CD14-positive monocyte (primary cell): ENCODE data around the gene ARL3. TPM values are rescaled to one million over a fixed set of nuclear protein-coding genes. Genes with fewer than 3 reads are reported as not detected.
A peak's percentile ranks its signal among the peaks of the same experiment; 100 is the strongest.
"Not testable (repeated sequence)": the region's sequence is repeated elsewhere in the genome, so short reads cannot be mapped to it uniquely, and the experiment has no call there.

Source experiments
- DNase-seq, 3 donors: peaks; one replicate each; pipeline ENCODE4 v3.0.0-alpha.2; 2011 to 2022
- H2AFZ ChIP-seq: 2 replicates; pipeline ENCODE4 v1.6.0; 2012; ENCODE audit warnings: mild to moderate bottlenecking, low read depth, low read length, inconsistent platforms; ENCODE audit not compliant: insufficient read depth, poor library complexity, severe bottlenecking
- H3K27ac ChIP-seq, 2 donors: 1 replicate in 1 of 2; 2 replicates in 1 of 2; pipeline ENCODE4 v1.5.1; 2012 to 2013; ENCODE audit warnings: low read length in 2 of 2, control low read depth in 1 of 2, inconsistent platforms in 1 of 2, low read depth in 1 of 2, mild to moderate bottlenecking in 1 of 2
- H3K27me3 ChIP-seq, 2 donors: one replicate each; pipeline versions ENCODE4 v1.6.0 to v1.6.1; 2011 to 2013; ENCODE audit warnings: low read length in 2 of 2; ENCODE audit not compliant: control insufficient read depth in 2 of 2, insufficient read depth in 2 of 2
- H3K36me3 ChIP-seq, 2 donors: replicated peaks in 1 of 2; 1 replicate in 1 of 2; 2 replicates in 1 of 2; pipeline versions ENCODE4 v1.5.1 to v1.6.1; 2012 to 2013; ENCODE audit warnings: low read length in 2 of 2, control low read depth in 1 of 2, inconsistent platforms in 1 of 2, mild to moderate bottlenecking in 1 of 2; ENCODE audit not compliant: insufficient read depth in 2 of 2, control insufficient read depth in 1 of 2
- H3K4me1 ChIP-seq, 2 donors: 1 replicate in 1 of 2; 2 replicates in 1 of 2; pipeline versions ENCODE4 v1.5.1 to v1.6.1; 2012 to 2013; ENCODE audit warnings: low read length in 2 of 2, control low read depth in 1 of 2, inconsistent platforms in 1 of 2, mild to moderate bottlenecking in 1 of 2, moderate library complexity in 1 of 2; ENCODE audit not compliant: insufficient read depth in 2 of 2, control insufficient read depth in 1 of 2
- H3K4me2 ChIP-seq: replicated peaks from 2 replicates; pipeline ENCODE3; 2012; ENCODE audit warnings: low read length, moderate library complexity, mild to moderate bottlenecking; ENCODE audit not compliant: poor library complexity, severe bottlenecking; ENCODE audit errors: extremely low read depth
- H3K4me3 ChIP-seq, 3 experiments: fragments of 200-600 bp in 1 of 3; sonication (generic) in 1 of 3; replicated peaks in 1 of 3; 1 replicate in 2 of 3; 2 replicates in 1 of 3; pipeline ENCODE4 v1.5.1; 2011 to 2013; ENCODE audit warnings: low read length in 3 of 3, mild to moderate bottlenecking in 3 of 3, control low read depth in 2 of 3, low read depth in 2 of 3, inconsistent platforms in 1 of 3, moderate library complexity in 1 of 3
- H3K79me2 ChIP-seq: 2 replicates; pipeline ENCODE4 v1.6.0; 2012; ENCODE audit warnings: mild to moderate bottlenecking, control low read depth, inconsistent platforms, low read length, moderate library complexity; ENCODE audit not compliant: insufficient read depth
- H3K9ac ChIP-seq: 2 replicates; pipeline ENCODE4 v1.6.0; 2017; ENCODE audit warnings: low read length, mild to moderate bottlenecking; ENCODE audit not compliant: insufficient read depth, poor library complexity, severe bottlenecking
- H3K9me3 ChIP-seq, 2 donors: replicated peaks in 1 of 2; 1 replicate in 1 of 2; 2 replicates in 1 of 2; pipeline versions ENCODE4 v1.5.1 to v1.6.1; 2012 to 2013; ENCODE audit warnings: low read length in 2 of 2, control low read depth in 1 of 2; ENCODE audit not compliant: control insufficient read depth in 1 of 2, insufficient read depth in 1 of 2
- H4K20me1 ChIP-seq: 2 replicates; pipeline ENCODE4 v1.6.0; 2012; ENCODE audit warnings: mild to moderate bottlenecking, low read length, control low read depth, moderate library complexity; ENCODE audit not compliant: insufficient read depth
- H3K27ac Mint-ChIP-seq, 7 donors: one replicate each; pipeline ENCODE4 v1.8.0; 2020; ENCODE audit warnings: mild to moderate bottlenecking in 7 of 7, mixed read lengths in 7 of 7, moderate library complexity in 6 of 7, inconsistent platforms in 2 of 7
- H3K27me3 Mint-ChIP-seq, 3 donors: one replicate each; pipeline ENCODE4 v1.8.0; 2021 to 2022; ENCODE audit warnings: low read depth in 3 of 3, mild to moderate bottlenecking in 3 of 3, mixed read lengths in 3 of 3, moderate library complexity in 3 of 3, inconsistent platforms in 1 of 3
- H3K36me3 Mint-ChIP-seq, 2 donors: one replicate each; pipeline ENCODE4 v1.8.0; 2020; ENCODE audit warnings: mixed read lengths in 2 of 2, inconsistent platforms in 1 of 2, mild to moderate bottlenecking in 1 of 2
- H3K4me1 Mint-ChIP-seq: one replicate; pipeline ENCODE4 v1.8.0; 2020; ENCODE audit warnings: mild to moderate bottlenecking, mixed read lengths
- H3K4me3 Mint-ChIP-seq, 2 donors: one replicate each; pipeline ENCODE4 v1.8.0; 2020; ENCODE audit warnings: mild to moderate bottlenecking in 2 of 2, mixed read lengths in 2 of 2, moderate library complexity in 1 of 2
- H3K9me3 Mint-ChIP-seq, 7 donors: one replicate each; pipeline ENCODE4 v1.8.0; 2020 to 2022; ENCODE audit warnings: mixed read lengths in 7 of 7, mild to moderate bottlenecking in 6 of 7, moderate library complexity in 6 of 7, inconsistent platforms in 2 of 7
- WGBS: methylation state at CpG from one replicate; pipeline ENCODE4 v1.1.5; 2013; ENCODE audit warnings: missing lambda C conversion rate; ENCODE audit not compliant: insufficient coverage; 5-methylcytosine and 5-hydroxymethylcytosine counted together
- intact Hi-C, 2 donors: fragments of 100-400 bp; cut with micrococcal nuclease; formaldehyde crosslinking; loops; one replicate each; pipeline versions ENCODE4 v1.15.0 to v1.15.1; 2023
- polyA plus RNA-seq, 3 donors: library from polyadenylated mRNA; depleted of rRNA in 1 of 3; unstranded in 2 of 3; stranded (reverse) in 1 of 3; fragments of 300-500 nt in 2 of 3; fragments of >200 nt in 1 of 3; fragmentation: Illumina TruSeq in 2 of 3; gene quantifications; 1 replicate in 2 of 3; 2 replicates in 1 of 3; pipeline ENCODE4 v1.2.3, GENCODE V29; 2012 to 2021
- TF ChIP-seq, protein P1 (sequence below): fragments of 200-600 bp; IDR thresholded peaks from one replicate; pipeline ENCODE4 v1.8.0; 2022; ENCODE audit warnings: antibody characterized with exemption, mild to moderate bottlenecking

The ARL3 gene
- polyA plus RNA-seq, 3 donors: 2.8 to 6.3 (median 6.0) TPM

DNA sequence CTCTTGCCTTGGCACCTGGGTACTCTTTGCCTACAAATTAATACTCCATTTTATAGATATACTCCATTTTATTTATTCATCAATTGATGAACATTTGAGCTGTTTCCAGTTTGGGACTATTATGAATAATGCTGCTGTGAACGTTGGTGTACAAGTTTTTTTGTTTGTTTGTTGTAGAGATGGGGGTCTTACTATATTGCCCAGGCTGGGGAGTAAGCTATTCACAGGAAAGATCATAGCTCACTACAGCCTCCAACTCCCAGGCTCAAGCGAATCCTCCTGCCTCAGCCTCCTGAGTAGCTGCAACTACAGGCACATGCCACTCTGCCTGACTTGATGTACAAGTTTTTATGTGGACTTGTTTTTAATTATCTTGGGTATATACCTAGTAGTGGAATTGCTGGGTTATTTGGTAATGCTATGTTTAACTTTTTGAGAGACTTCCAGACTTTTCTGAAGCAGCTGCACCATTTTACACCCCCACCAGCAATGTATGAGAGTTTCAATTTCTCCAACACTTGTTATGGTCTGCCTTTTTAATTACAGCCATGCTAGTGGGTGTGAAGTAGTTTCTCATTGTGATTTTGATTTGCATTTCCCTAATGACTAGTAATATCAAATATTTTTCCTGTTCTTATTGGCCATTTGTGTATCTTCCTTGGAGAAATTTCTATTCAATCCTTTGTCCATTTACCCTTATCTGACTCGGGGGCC lies 45.5 kb upstream of the ARL3 start:
- Mint-ChIP-seq H3K27ac (no peak overlapping the region), H3K4me1 (peaks cover 22% of the 10 kb centered on the region), H3K9me3 (peaks cover 0 to 4% (median 0%) of the 10 kb centered on the region in 7 donors), H3K27me3 (peaks cover 0 to 2% (median 0%) of the 10 kb centered on the region in 3 donors), H3K4me3 (no peak overlapping the region), H3K36me3 (peaks cover 44 to 59% of the 10 kb centered on the region in 2 donors)
- intact Hi-C loops: loop anchor here in 1 of 2 donors (10.0 kb wide), 1 partner anchor 45 kb away; no protein-coding TSS in a partner anchor
- no peak for DNase-seq
- Histone ChIP-seq H3K9ac (no peak overlapping the region), H3K27ac (no peak overlapping the region), H3K4me1 (peaks cover 6% of the 10 kb centered on the region in 2 donors), H3K4me2 (no peak overlapping the region), H3K27me3 (no peaks in the 10 kb centered on the region), H4K20me1 (peaks cover 76% of the 10 kb centered on the region), H2AFZ (no peak overlapping the region), H3K79me2 (peaks cover 80% of the 10 kb centered on the region), H3K36me3 (peaks cover 13 to 35% of the 10 kb centered on the region in 2 donors), H3K4me3 (no peak overlapping the region), H3K9me3 (no peaks in the 10 kb centered on the region)
- WGBS: 100% methylated on average over 1 of the region's 3 CpGs
- TF ChIP-seq, protein P1, sequence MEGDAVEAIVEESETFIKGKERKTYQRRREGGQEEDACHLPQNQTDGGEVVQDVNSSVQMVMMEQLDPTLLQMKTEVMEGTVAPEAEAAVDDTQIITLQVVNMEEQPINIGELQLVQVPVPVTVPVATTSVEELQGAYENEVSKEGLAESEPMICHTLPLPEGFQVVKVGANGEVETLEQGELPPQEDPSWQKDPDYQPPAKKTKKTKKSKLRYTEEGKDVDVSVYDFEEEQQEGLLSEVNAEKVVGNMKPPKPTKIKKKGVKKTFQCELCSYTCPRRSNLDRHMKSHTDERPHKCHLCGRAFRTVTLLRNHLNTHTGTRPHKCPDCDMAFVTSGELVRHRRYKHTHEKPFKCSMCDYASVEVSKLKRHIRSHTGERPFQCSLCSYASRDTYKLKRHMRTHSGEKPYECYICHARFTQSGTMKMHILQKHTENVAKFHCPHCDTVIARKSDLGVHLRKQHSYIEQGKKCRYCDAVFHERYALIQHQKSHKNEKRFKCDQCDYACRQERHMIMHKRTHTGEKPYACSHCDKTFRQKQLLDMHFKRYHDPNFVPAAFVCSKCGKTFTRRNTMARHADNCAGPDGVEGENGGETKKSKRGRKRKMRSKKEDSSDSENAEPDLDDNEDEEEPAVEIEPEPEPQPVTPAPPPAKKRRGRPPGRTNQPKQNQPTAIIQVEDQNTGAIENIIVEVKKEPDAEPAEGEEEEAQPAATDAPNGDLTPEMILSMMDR: no peak

DNA sequence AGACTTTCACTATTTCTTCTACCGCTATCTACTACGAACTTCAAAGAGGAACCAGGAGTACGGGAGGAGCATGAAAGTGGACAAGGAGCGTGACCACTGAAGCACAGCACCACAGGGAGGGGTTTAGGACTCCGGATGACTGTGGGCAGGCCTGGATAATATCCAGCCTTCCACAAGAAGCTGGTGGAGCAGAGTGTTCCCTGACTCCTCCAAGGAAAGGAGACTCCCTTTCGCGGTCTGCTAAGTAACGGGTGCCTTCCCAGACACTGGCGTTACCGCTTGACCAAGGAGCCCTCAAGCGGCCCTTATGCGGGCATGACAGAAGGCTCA lies 44.7 kb upstream of the ARL3 start:
- Histone ChIP-seq H4K20me1 (peaks cover 75% of the 10 kb centered on the region), H3K79me2 (peaks cover 87% of the 10 kb centered on the region), H3K36me3 (peaks cover 12 to 28% of the 10 kb centered on the region in 2 donors)
- Mint-ChIP-seq H3K4me1 (peaks cover 17% of the 10 kb centered on the region), H3K27ac (peak overlapping the region in 3 of 7 donors; percentile 40 to 87 (median 48)), H3K36me3 (peaks cover 37 to 57% of the 10 kb centered on the region in 2 donors)
- H3K27me3 Mint-ChIP-seq, H3K9me3 Mint-ChIP-seq, H3K4me1 ChIP-seq, H3K4me2 ChIP-seq, H3K4me3 ChIP-seq, H2AFZ ChIP-seq, H3K9me3 ChIP-seq, H3K9ac ChIP-seq, H3K4me3 Mint-ChIP-seq, H3K27me3 ChIP-seq, DNase-seq, H3K27ac ChIP-seq: not testable (repeated sequence)
- intact Hi-C loops: loop anchor here in 1 of 2 donors (10.0 kb wide), 1 partner anchor 46 kb away; no protein-coding TSS in a partner anchor
- WGBS: no CpG with 5 or more reads among the region's 12 CpGs
